Activated naive CD8-positive, alpha-beta T cell treated with anti-CD3 and anti-CD28 coated beads, Interleukin-2, amount 50 U/mL, for 16 hours (primary cell): ENCODE data around the gene IFNLR1.

Experiments used
- DNase-seq: peaks from one replicate; pipeline ENCODE4 v3.0.0-alpha.2; 2020; ENCODE audit warnings: low read depth, low spot score

The IFNLR1 gene

DNA sequence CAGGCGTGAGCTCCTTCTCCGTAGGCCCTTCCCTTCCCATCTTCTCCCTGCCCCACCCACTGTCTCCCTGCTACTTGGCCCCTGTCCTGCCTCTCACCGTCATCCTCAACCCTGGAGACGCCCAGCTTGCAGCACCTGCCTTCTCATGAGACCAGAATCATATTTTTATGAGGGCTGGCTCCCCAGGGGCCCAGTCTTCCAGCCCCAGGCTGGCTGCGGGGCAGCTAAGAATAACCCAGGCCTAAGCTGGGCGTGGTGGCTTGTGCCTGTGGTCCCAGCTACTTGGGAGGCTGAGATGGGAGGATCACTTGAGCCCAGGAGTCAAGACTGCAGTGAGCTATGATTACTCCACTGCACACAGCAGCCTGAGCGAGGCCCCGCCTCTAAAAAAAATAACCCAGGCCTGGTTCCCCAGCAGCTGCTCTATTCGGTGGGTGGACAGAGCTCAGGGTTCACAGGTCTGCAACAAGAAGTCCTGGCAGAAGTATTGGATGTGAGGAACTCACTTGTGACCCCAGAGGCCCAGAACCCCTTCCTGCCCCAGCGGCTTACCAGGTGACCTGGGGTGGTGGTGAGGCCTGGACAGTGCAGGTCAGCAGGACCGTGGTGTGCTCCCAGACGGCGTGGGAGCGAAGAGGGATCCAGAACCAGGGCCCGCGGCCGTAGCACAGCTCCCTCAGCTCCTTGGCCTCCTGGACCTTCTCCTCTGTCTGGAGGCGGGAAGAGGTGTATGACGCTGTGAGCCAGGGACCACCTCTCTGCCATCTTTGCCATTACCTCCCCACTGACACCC is 81.5 kb downstream of the IFNLR1 start:
- no peak for DNase-seq

DNA sequence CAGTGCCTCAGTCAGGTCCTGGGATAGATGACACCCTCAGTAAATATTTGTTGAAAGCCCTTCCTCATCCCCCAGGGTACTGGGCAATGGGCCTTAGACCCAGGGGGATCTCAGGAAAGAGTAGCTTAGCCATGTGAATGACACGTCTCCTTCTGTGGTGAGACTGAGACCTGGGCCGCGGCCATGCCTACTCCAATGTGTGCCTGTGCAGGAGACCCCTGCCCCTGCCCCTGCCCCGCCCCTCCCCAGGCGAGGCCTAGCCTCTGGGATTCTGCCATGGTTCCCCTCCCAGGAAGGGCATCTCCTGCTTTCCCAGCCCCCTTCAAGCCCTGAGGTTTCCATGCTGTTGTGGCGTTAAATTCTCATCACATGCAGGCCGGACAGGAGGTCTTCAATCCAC is 82.2 kb downstream of the IFNLR1 start:
- no peak for DNase-seq
